ENCODE data around the gene PITX3. TPM values are rescaled to one million over a fixed set of nuclear protein-coding genes. Genes with fewer than 3 reads are reported as not detected.

PITX3 gene
- total and polyA plus RNA-seq, 9 of the 15 experiments (the other 6 are each of a cell fraction or from before 2014, with no cell fraction given) = 0.30 to 0.98 (median 0.95) TPM; not detected in 6

GRCh38 chr10:102230861-102231356 lies 10.4 kb downstream of the PITX3 start (continued):
- TF ChIP-seq MGA (IDR thresholded peaks at IDR 0.05) = 0 out of 2 replicates have a peak, but pooled peaks have one; percentile 31
- TF ChIP-seq CBX8 (IDR thresholded peaks at IDR 0.05; ENCODE audit: borderline replicate concordance, extremely low read depth, low read depth, low read length, poor library complexity, severe bottlenecking) = no peak
- no peak for TF ChIP-seq NR3C1 (CRISPR knock-in tag; IDR thresholded peaks at IDR 0.05)
- 0 out of 2 replicates have a peak, but pooled peaks have one; percentile 13 for TF ChIP-seq TOE1 (IDR thresholded peaks at IDR 0.05; ENCODE audit: borderline replicate concordance)
- TF ChIP-seq TOE1 (CRISPR knock-in tag; IDR thresholded peaks at IDR 0.05; ENCODE audit: borderline replicate concordance, low read depth) = no peak
- no peak for TF ChIP-seq BHLHE40 (IDR thresholded peaks at IDR 0.05; ENCODE audit: low read length)
- TF ChIP-seq, protein P1, sequence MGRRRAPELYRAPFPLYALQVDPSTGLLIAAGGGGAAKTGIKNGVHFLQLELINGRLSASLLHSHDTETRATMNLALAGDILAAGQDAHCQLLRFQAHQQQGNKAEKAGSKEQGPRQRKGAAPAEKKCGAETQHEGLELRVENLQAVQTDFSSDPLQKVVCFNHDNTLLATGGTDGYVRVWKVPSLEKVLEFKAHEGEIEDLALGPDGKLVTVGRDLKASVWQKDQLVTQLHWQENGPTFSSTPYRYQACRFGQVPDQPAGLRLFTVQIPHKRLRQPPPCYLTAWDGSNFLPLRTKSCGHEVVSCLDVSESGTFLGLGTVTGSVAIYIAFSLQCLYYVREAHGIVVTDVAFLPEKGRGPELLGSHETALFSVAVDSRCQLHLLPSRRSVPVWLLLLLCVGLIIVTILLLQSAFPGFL (CRISPR knock-in tag; IDR thresholded peaks at IDR 0.05) = no peak
- TF ChIP-seq NCOA4 (IDR thresholded peaks at IDR 0.05; ENCODE audit: partially characterized antibody) = no peak
- 0 out of 2 replicates have a peak, but pooled peaks have one; percentile 4 for TF ChIP-seq GABPB1 (CRISPR knock-in tag; IDR thresholded peaks at IDR 0.05)
- TF ChIP-seq RFX5 (IDR thresholded peaks at IDR 0.05; ENCODE audit: low read depth, low read length) = no peak
- TF ChIP-seq POLR2AphosphoS2 (IDR thresholded peaks at IDR 0.05; ENCODE audit: low read length) = no peak
- TF ChIP-seq THRB (CRISPR knock-in tag; conservative IDR thresholded peaks at IDR 0.05) = no peak
- TF ChIP-seq CREBBP (IDR thresholded peaks at IDR 0.05; ENCODE audit: low read depth, low read length) = no peak
- no peak for TF ChIP-seq CSDE1 (IDR thresholded peaks at IDR 0.05)
